K562 (cell line): ENCODE measurements around the gene CCDC88C. TPM values are rescaled to one million over a fixed set of nuclear protein-coding genes. Genes with fewer than 3 reads are reported as not detected.

Experiments
- ATAC-seq: fragments of 200-7000 bp; cut with Tn5 transposase; 3 replicates; pipeline ENCODE4 v1.9.1; 2020; ENCODE audit warnings: moderate library complexity
- BruUV-seq: library from RNA; stranded (reverse); fragments of 400-500 nt; replicated peaks from 2 replicates; lab custom pipeline; 2021; lab: Mats Ljungman, UMichigan
- CTCF ChIA-PET: fragments of 300-600 bp; formaldehyde crosslinking; extraction: SDS; loops from one replicate; lab custom pipeline; 2021; ENCODE audit warnings: low intra/inter-chr PET ratio; lab: Yijun Ruan, JAX
- POLR2A ChIA-PET: fragments of 300-600, 350-650 bp; sonication (Branson Sonifier 250); formaldehyde crosslinking; extraction: SDS; loops from one replicate; lab custom pipeline; 2021; ENCODE audit warnings: antibody characterized with exemption, inconsistent platforms; lab: Yijun Ruan, JAX
- DNase-seq, 4 experiments: peaks; one replicate each; pipeline versions ENCODE4 v3.0.0 to v3.0.0-alpha.2; 2011 to 2018; ENCODE audit warnings: low spot score in 3 of 4, mixed read lengths in 3 of 4; ENCODE audit errors: extremely low read depth in 1 of 4
- FAIRE-seq: peaks from 2 replicates; lab custom pipeline; 2011; peaks lifted over from hg19 to GRCh38; lab: Jason Lieb, UNC
- H2AFZ ChIP-seq: 2 replicates; pipeline ENCODE4 v1.6.0; 2011; ENCODE audit warnings: low read depth, low read length, control low read depth, inconsistent platforms
- H3K27ac ChIP-seq: fragments of 200-600 bp; 3 replicates; pipeline ENCODE4 v1.8.0; 2011; ENCODE audit warnings: low read depth, mild to moderate bottlenecking, control low read depth, inconsistent platforms, low read length, moderate library complexity, mixed read lengths; ENCODE audit errors: extremely low read depth
- H3K27me3 ChIP-seq, 2 experiments: fragments of 300-600 bp in 1 of 2; 2 replicates in 1 of 2; 3 replicates in 1 of 2; pipeline versions ENCODE4 v1.6.0 to v1.8.0; 2011; ENCODE audit warnings: inconsistent platforms in 2 of 2, low read length in 2 of 2, mild to moderate bottlenecking in 1 of 2, mixed read lengths in 1 of 2, moderate library complexity in 1 of 2; ENCODE audit not compliant: control insufficient read depth in 2 of 2, insufficient read depth in 2 of 2
- H3K36me3 ChIP-seq: fragments of 300-600 bp; 3 replicates; pipeline ENCODE4 v1.8.0; 2011; ENCODE audit warnings: mild to moderate bottlenecking, low read length, inconsistent platforms; ENCODE audit not compliant: control insufficient read depth, insufficient read depth
- H3K4me1 ChIP-seq, 2 experiments: fragments of 200-600 bp in 1 of 2; replicated peaks in 1 of 2; 2 replicates in 1 of 2; 3 replicates in 1 of 2; pipeline versions ENCODE4 v1.5.1 to v1.8.0; 2011; ENCODE audit warnings: inconsistent platforms in 2 of 2, low read length in 2 of 2, mild to moderate bottlenecking in 1 of 2, mixed read lengths in 1 of 2, moderate library complexity in 1 of 2; ENCODE audit not compliant: control insufficient read depth in 2 of 2, insufficient read depth in 2 of 2
- H3K4me2 ChIP-seq: 2 replicates; pipeline ENCODE4 v1.6.1; 2011; ENCODE audit warnings: low read length, control low read depth, inconsistent platforms, mixed read lengths; ENCODE audit not compliant: insufficient read depth
- H3K4me3 ChIP-seq: fragments of 200-600 bp; sonication (generic), shearing (Covaris generic); 2 replicates; pipeline ENCODE4 v1.5.1; 2016; ENCODE audit warnings: control low read depth, inconsistent platforms
- H3K79me2 ChIP-seq: fragments of 200-600 bp; 3 replicates; pipeline ENCODE4 v1.8.0; 2011; ENCODE audit warnings: low read length, inconsistent platforms; ENCODE audit not compliant: control insufficient read depth, insufficient read depth
- H3K9ac ChIP-seq, 2 experiments: 2 replicates each; pipeline versions ENCODE4 v1.6.0 to v1.6.1; 2011; ENCODE audit warnings: low read depth in 2 of 2, low read length in 2 of 2, control low read depth in 1 of 2, inconsistent platforms in 1 of 2, mild to moderate bottlenecking in 1 of 2, mixed read lengths in 1 of 2; ENCODE audit not compliant: insufficient read depth in 1 of 2
- H3K9me1 ChIP-seq: one replicate; pipeline ENCODE4 v1.6.0; 2011; ENCODE audit warnings: inconsistent platforms, mild to moderate bottlenecking, low read length, moderate library complexity; ENCODE audit not compliant: control insufficient read depth, insufficient read depth
- H3K9me3 ChIP-seq: replicated peaks from 2 replicates; pipeline ENCODE4 v1.5.1; 2011; ENCODE audit warnings: low read depth, low read length, inconsistent platforms; ENCODE audit not compliant: control insufficient read depth, insufficient read depth
- H4K20me1 ChIP-seq: replicated peaks from 2 replicates; pipeline ENCODE4 v1.6.1; 2011; ENCODE audit warnings: low read length, inconsistent platforms, mixed read lengths; ENCODE audit not compliant: control insufficient read depth, insufficient read depth
- IFI16 ChIP-seq: fragments of 250-450 bp; sonication (Bioruptor Pico); IDR thresholded peaks from 2 replicates; pipeline ENCODE4 v2.1.2; 2022; ENCODE audit warnings: mild to moderate bottlenecking, inconsistent platforms
- RBM25 ChIP-seq: fragments of 200-400 bp; formaldehyde crosslinking; IDR thresholded peaks from 2 replicates; pipeline ENCODE4 v1.6.1; 2018; ENCODE audit warnings: low read length, low read depth, moderate library complexity; ENCODE audit not compliant: severe bottlenecking
- TCF3 ChIP-seq: sonication (generic); formaldehyde crosslinking; IDR thresholded peaks from 2 replicates; pipeline ENCODE4 v1.4.0; 2020; ENCODE audit warnings: mild to moderate bottlenecking, missing genetic modification reagents
- ZFP36 ChIP-seq: fragments of 150-350 bp; IDR thresholded peaks from 2 replicates; pipeline ENCODE4 v1.6.1; 2018; ENCODE audit warnings: low read length, low read depth; ENCODE audit not compliant: partially characterized antibody
- ZNF274 ChIP-seq: IDR thresholded peaks from 2 replicates; pipeline ENCODE4 v1.6.1; 2011; ENCODE audit warnings: low read depth, mild to moderate bottlenecking, low read length, moderate library complexity, borderline replicate concordance
- ZNF3 ChIP-seq: fragments of 250-450 bp; sonication (Bioruptor Pico); IDR thresholded peaks from 2 replicates; pipeline ENCODE4 v1.5.0; 2021; ENCODE audit warnings: mild to moderate bottlenecking, moderate library complexity
- WGBS: fragments of 100-300 bp; shearing (Covaris generic); methylation state at CpG from one replicate; pipeline ENCODE4 v1.1.6; 2016; ENCODE audit warnings: low coverage, mixed read lengths; ENCODE audit not compliant: insufficient coverage; ENCODE audit errors: missing lambda C conversion rate; 5-methylcytosine and 5-hydroxymethylcytosine counted together
- in situ Hi-C: fragments of 300-500 bp; cut with MboI; formaldehyde crosslinking; loops from 4 replicates; pipeline ENCODE4 v1.15.0; 2018; ENCODE audit warnings: inconsistent platforms, mixed read lengths
- intact Hi-C: fragments of 100-400 bp; cut with micrococcal nuclease; formaldehyde crosslinking; loops from 2 replicates; pipeline ENCODE4 v1.14.2; 2022
- polyA plus RNA-seq, 8 experiments: library from polyadenylated mRNA; depleted of rRNA in 4 of 8; stranded (reverse) in 5 of 8; unstranded in 3 of 8; fragments of >200 nt; fragmentation: Nextera tagmentation in 2 of 8; fragmentation: Illumina TruSeq in 1 of 8; extraction: Ambion mirVana in 2 of 8; extraction: Trizol in 1 of 8; gene quantifications; 2 replicates each; pipeline versions ENCODE4 v1.2.1 to v1.2.3, GENCODE V29; 2011 to 2014; ENCODE audit warnings: inconsistent platforms in 1 of 8, missing spikeins in 1 of 8
- total RNA-seq, 7 experiments: library from RNA; depleted of rRNA in 6 of 7; stranded (reverse); fragments of >200 nt in 6 of 7; fragmentation: Illumina TruSeq in 2 of 7; extraction: Trizol in 2 of 7; gene quantifications; 2 replicates each; pipeline versions ENCODE4 v1.2.1 to v1.2.3, GENCODE V29; 2011 to 2021; ENCODE audit warnings: low replicate concordance in 1 of 7

CCDC88C gene
- total and polyA plus RNA-seq, 9 of the 15 experiments (the other 6 are each of a cell fraction or from before 2014, with no cell fraction given) = 0.62 to 22.5 (median 10.7) TPM

DNA sequence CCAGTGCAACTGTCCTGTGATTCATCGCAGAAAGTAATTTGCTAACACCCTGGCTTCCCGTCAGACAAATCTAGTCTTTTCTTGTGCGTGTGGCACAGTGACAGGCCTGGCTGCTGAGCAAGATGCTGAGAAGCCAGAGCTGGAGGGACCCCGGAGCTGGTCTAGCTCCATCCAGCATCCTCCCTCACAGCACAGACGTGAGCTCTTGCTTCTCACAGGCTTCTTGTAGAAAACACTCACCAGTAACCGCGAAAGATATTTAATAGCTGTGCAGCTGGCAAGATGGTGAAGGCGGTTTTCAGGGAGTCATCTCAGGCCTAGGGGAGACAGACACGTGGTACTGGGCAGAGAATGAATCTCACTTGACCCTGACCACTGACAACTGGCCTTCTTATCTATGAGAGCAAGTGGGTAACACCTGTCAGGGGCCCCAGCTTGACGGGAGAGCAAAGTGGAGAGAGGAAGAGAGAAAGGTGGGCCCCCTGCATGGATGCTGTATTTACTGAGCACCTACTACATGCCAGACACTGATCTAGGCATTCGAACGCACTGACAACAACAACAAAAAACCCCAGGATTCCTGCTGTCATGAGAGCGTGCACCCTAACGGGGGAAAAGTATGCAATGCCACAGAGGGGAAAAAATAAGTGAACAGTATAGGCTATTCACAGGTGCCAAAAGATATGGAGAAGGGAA lies 63.3 kb downstream of the CCDC88C start (continued):
- no peak for TF ChIP-seq IFI16 (CRISPR knock-in tag)
- no peak for TF ChIP-seq ZNF3 (CRISPR knock-in tag)
- no peak for TF ChIP-seq ZNF274

- Histone ChIP-seq H3K4me2 (no peak overlapping the region), H3K4me3 (no peak overlapping the region)
- CTCF ChIA-PET = no interaction called here
- TF ChIP-seq TCF3 (CRISPR knock-in tag) = no peak
- TF ChIP-seq ZFP36 = peak; percentile 95
- TF ChIP-seq RBM25 = peak; percentile 62
- TF ChIP-seq, all 486 proteins: peak for 2
- Histone ChIP-seq H3K9ac (peak overlapping the region in 1 of 2 experiments; percentile 19; a peak in 1 of 4 replicates), H4K20me1 (peaks cover 4% of the 10 kb centered on the region; the same call in 1 of the 2 replicates), H3K9me3 (no peaks in the 10 kb centered on the region), H3K4me1 (peaks cover 6 to 10% of the 10 kb centered on the region in 2 experiments; a peak in 4 of 5 replicates), H3K9me1 (peaks cover 5% of the 10 kb centered on the region), H2AFZ (no peak overlapping the region), H3K79me2 (no peaks in the 10 kb centered on the region), H3K36me3 (no peaks in the 10 kb centered on the region), H3K27ac (no peak overlapping the region), H3K27me3 (no peaks in the 10 kb centered on the region)
- no TSS peak for BruUV-seq
- no peak for DNase-seq
- no peak for ATAC-seq
- FAIRE-seq = no peak
- POLR2A ChIA-PET = interaction anchor here (0.6 to 1.0 kb wide), 3 partner anchors 13 to 894 kb away, joined by 3 read pairs; no protein-coding TSS in a partner anchor
- in situ Hi-C loops = no loop called here
- 84% methylated on average over 12 of the region's 17 CpGs for WGBS
- intact Hi-C loops = no loop called here
These were observed 64.6 kb downstream of the CCDC88C start for GRCh38 chr14:91352728-91353692.
